ENCODE results near the gene ODAM.
"Not testable (repeated sequence)": the region's sequence is repeated elsewhere in the genome, so short reads cannot be mapped to it uniquely, and the experiment has no call there.

Gene ODAM

GRCh38 chr4:70221818-70222217, 26.3 kb downstream of the ODAM start:
- not testable (repeated sequence) for DNase-seq (ENCODE audit: low spot score)

GRCh38 chr4:70225824-70226223, 30.3 kb downstream of the ODAM start, which contains the start of gene FDCSP:
FDCSP (plus strand) TSS chr4:70226124; CDS start chr4:70231195, 5,071 bp downstream.
- no peak for DNase-seq (ENCODE audit: low spot score)

- no peak for DNase-seq (ENCODE audit: low spot score)
These were observed 40.6 kb downstream of the ODAM start for GRCh38 chr4:70236125-70236524.

DNA sequence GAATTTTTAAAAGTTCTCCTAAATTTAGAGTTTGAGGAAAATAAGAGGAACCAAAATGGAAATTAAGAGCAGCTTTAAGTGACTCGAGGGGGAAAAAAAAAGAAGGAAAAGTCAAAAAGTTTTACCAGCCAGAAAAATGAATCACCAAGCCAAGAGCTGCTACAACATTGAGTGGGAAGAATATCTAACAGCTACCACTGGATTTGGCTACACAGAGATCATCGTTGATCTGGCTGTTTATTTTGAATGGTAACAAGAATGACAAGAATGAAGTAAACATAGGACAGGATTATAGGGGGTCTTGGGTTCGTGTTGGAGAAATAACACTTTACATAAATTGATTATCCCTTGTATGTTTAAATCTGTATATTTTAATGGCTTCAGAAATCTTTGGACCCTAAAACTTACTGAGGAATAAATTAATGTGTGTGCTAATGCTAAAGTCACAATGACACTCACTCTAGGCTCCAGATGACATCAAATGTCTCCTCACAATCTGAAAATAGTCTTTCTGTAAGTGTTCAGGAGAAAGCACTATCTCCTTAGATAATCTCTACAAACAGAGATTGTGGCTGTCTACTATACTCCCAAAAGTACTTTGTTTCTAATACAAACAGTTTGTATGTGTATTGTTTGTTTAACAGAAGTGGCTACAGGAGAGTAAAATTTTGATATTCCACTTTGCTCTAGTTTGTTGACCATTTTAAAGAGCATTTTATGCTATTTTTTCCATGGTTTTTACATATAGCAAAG, 43.8 kb downstream of the ODAM start:
- DNase-seq (ENCODE audit: low spot score) = no peak

GRCh38 chr4:70239884-70240591, 44.5 kb downstream of the ODAM start:
- no peak for DNase-seq (ENCODE audit: low spot score)

DNA sequence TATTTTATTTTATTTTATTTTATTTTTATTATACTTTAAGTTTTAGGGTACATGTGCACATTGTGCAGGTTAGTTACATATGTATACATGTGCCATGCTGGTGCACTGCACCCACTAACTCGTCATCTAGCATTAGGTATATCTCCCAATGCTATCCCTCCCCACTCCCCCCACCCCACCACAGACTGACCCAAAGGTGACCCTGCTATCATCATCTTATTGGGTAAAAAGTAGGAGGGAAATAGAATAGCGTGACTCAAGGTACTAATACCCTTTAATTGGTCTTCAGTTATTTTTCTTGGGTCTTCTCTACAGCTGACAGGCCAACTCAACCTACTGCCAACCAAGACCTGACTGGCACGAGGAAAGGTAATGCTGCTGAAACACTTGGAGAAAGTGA, 46.8 kb downstream of the ODAM start, which contains the start of gene CSN3:
Gene CSN3 (plus strand): TSS at position 301 of the 400 bp plus-strand sequence. CDS start 2,223 bp downstream, outside the sequence.
- DNase-seq (ENCODE audit: low spot score) = not testable (repeated sequence)

DNA sequence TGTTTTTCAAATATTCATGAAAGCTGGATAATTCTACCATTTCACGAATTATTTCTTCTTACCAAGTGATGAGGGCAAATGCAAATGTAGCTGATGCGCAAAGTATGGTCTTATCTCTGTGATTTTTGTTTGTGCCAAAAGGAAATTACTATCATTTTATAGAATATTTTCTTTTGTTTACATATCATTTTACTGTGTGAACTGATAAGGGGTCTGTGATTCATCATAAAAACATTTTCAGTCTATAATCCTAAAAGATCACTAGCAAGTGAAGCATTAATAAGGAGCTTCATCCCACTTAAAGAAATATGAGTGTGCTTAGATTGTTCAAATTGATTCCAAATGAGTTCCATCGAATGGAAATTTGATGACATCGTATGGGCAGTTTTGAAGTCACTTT, 47.6 kb downstream of the ODAM start:
- no peak for DNase-seq (ENCODE audit: low spot score)

DNA sequence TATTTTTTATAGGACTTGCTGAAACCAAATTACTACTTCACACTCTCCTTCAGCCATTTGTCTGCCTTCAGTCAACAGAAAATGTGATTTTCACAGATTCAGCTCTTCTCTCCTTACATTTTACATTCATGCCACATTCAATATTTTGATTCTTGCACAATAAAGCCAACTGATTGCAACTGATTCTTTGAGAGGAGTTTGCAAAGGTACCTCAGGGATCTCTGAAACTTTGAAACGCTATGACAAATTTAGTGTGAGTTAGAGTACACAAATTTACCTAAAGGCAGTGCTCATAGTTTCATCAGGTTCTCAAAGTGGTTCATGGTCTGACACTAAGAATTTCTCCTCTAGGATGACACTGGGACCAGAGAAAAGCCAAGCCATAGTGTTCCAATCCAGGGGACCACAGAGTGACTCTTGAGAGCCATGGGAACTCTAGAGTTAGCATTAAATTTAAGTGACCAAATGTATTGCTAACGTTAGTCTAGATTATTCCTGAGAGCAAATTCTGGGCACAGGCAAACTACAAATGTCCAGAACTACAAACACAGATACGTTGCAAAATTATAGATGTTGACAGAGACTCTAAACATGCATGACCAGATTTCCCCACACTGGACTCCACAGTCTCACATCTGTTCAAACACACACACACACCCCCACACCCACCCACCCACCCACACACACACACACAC, 55.9 kb downstream of the ODAM start:
- DNase-seq (ENCODE audit: low spot score) = no peak

DNA sequence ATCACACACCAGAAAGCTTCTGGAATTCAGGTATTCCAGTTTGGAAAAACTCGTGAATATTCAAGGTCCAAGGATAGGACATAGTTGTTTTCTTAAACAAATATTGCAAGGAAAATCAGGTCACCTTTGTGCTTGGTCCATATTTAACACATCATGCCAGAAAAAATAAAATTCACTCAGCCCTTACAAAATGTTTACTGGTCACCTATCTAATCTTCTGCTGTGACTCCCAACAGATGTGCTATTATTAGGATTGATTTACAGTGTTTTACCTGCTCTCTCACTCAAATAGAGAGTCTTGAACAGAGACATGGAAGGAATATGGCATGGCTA, 56.4 kb downstream of the ODAM start:
- DNase-seq (ENCODE audit: low spot score) = no peak
